CD14-positive monocyte (primary cell): ENCODE results near the gene OPTC. TPM values are rescaled to one million over a fixed set of nuclear protein-coding genes. Genes with fewer than 3 reads are reported as not detected.

Experiments
- DNase-seq, 3 donors: peaks; one replicate each; pipeline ENCODE4 v3.0.0-alpha.2; 2011 to 2022
- H2AFZ ChIP-seq: 2 replicates; pipeline ENCODE4 v1.6.0; 2012; ENCODE audit warnings: mild to moderate bottlenecking, low read depth, low read length, inconsistent platforms; ENCODE audit not compliant: insufficient read depth, poor library complexity, severe bottlenecking
- H3K27ac ChIP-seq, 2 donors: 1 replicate in 1 of 2; 2 replicates in 1 of 2; pipeline ENCODE4 v1.5.1; 2012 to 2013; ENCODE audit warnings: low read length in 2 of 2, control low read depth in 1 of 2, inconsistent platforms in 1 of 2, low read depth in 1 of 2, mild to moderate bottlenecking in 1 of 2
- H3K27me3 ChIP-seq, 2 donors: one replicate each; pipeline versions ENCODE4 v1.6.0 to v1.6.1; 2011 to 2013; ENCODE audit warnings: low read length in 2 of 2; ENCODE audit not compliant: control insufficient read depth in 2 of 2, insufficient read depth in 2 of 2
- H3K36me3 ChIP-seq, 2 donors: replicated peaks in 1 of 2; 1 replicate in 1 of 2; 2 replicates in 1 of 2; pipeline versions ENCODE4 v1.5.1 to v1.6.1; 2012 to 2013; ENCODE audit warnings: low read length in 2 of 2, control low read depth in 1 of 2, inconsistent platforms in 1 of 2, mild to moderate bottlenecking in 1 of 2; ENCODE audit not compliant: insufficient read depth in 2 of 2, control insufficient read depth in 1 of 2
- H3K4me1 ChIP-seq, 2 donors: 1 replicate in 1 of 2; 2 replicates in 1 of 2; pipeline versions ENCODE4 v1.5.1 to v1.6.1; 2012 to 2013; ENCODE audit warnings: low read length in 2 of 2, control low read depth in 1 of 2, inconsistent platforms in 1 of 2, mild to moderate bottlenecking in 1 of 2, moderate library complexity in 1 of 2; ENCODE audit not compliant: insufficient read depth in 2 of 2, control insufficient read depth in 1 of 2
- H3K4me2 ChIP-seq: replicated peaks from 2 replicates; pipeline ENCODE3; 2012; ENCODE audit warnings: low read length, moderate library complexity, mild to moderate bottlenecking; ENCODE audit not compliant: poor library complexity, severe bottlenecking; ENCODE audit errors: extremely low read depth
- H3K4me3 ChIP-seq, 3 experiments: fragments of 200-600 bp in 1 of 3; sonication (generic) in 1 of 3; replicated peaks in 1 of 3; 1 replicate in 2 of 3; 2 replicates in 1 of 3; pipeline ENCODE4 v1.5.1; 2011 to 2013; ENCODE audit warnings: low read length in 3 of 3, mild to moderate bottlenecking in 3 of 3, control low read depth in 2 of 3, low read depth in 2 of 3, inconsistent platforms in 1 of 3, moderate library complexity in 1 of 3
- H3K79me2 ChIP-seq: 2 replicates; pipeline ENCODE4 v1.6.0; 2012; ENCODE audit warnings: mild to moderate bottlenecking, control low read depth, inconsistent platforms, low read length, moderate library complexity; ENCODE audit not compliant: insufficient read depth
- H3K9ac ChIP-seq: 2 replicates; pipeline ENCODE4 v1.6.0; 2017; ENCODE audit warnings: low read length, mild to moderate bottlenecking; ENCODE audit not compliant: insufficient read depth, poor library complexity, severe bottlenecking
- H3K9me3 ChIP-seq, 2 donors: replicated peaks in 1 of 2; 1 replicate in 1 of 2; 2 replicates in 1 of 2; pipeline versions ENCODE4 v1.5.1 to v1.6.1; 2012 to 2013; ENCODE audit warnings: low read length in 2 of 2, control low read depth in 1 of 2; ENCODE audit not compliant: control insufficient read depth in 1 of 2, insufficient read depth in 1 of 2
- H4K20me1 ChIP-seq: 2 replicates; pipeline ENCODE4 v1.6.0; 2012; ENCODE audit warnings: mild to moderate bottlenecking, low read length, control low read depth, moderate library complexity; ENCODE audit not compliant: insufficient read depth
- H3K27ac Mint-ChIP-seq, 7 donors: one replicate each; pipeline ENCODE4 v1.8.0; 2020; ENCODE audit warnings: mild to moderate bottlenecking in 7 of 7, mixed read lengths in 7 of 7, moderate library complexity in 6 of 7, inconsistent platforms in 2 of 7
- H3K27me3 Mint-ChIP-seq, 3 donors: one replicate each; pipeline ENCODE4 v1.8.0; 2021 to 2022; ENCODE audit warnings: low read depth in 3 of 3, mild to moderate bottlenecking in 3 of 3, mixed read lengths in 3 of 3, moderate library complexity in 3 of 3, inconsistent platforms in 1 of 3
- H3K36me3 Mint-ChIP-seq, 2 donors: one replicate each; pipeline ENCODE4 v1.8.0; 2020; ENCODE audit warnings: mixed read lengths in 2 of 2, inconsistent platforms in 1 of 2, mild to moderate bottlenecking in 1 of 2
- H3K4me1 Mint-ChIP-seq: one replicate; pipeline ENCODE4 v1.8.0; 2020; ENCODE audit warnings: mild to moderate bottlenecking, mixed read lengths
- H3K4me3 Mint-ChIP-seq, 2 donors: one replicate each; pipeline ENCODE4 v1.8.0; 2020; ENCODE audit warnings: mild to moderate bottlenecking in 2 of 2, mixed read lengths in 2 of 2, moderate library complexity in 1 of 2
- H3K9me3 Mint-ChIP-seq, 7 donors: one replicate each; pipeline ENCODE4 v1.8.0; 2020 to 2022; ENCODE audit warnings: mixed read lengths in 7 of 7, mild to moderate bottlenecking in 6 of 7, moderate library complexity in 6 of 7, inconsistent platforms in 2 of 7
- CTCF ChIP-seq: fragments of 200-600 bp; IDR thresholded peaks from one replicate; pipeline ENCODE4 v1.8.0; 2022; ENCODE audit warnings: antibody characterized with exemption, mild to moderate bottlenecking
- WGBS: methylation state at CpG from one replicate; pipeline ENCODE4 v1.1.5; 2013; ENCODE audit warnings: missing lambda C conversion rate; ENCODE audit not compliant: insufficient coverage; 5-methylcytosine and 5-hydroxymethylcytosine counted together
- intact Hi-C, 2 donors: fragments of 100-400 bp; cut with micrococcal nuclease; formaldehyde crosslinking; loops; one replicate each; pipeline versions ENCODE4 v1.15.0 to v1.15.1; 2023
- polyA plus RNA-seq, 3 donors: library from polyadenylated mRNA; depleted of rRNA in 1 of 3; unstranded in 2 of 3; stranded (reverse) in 1 of 3; fragments of 300-500 nt in 2 of 3; fragments of >200 nt in 1 of 3; fragmentation: Illumina TruSeq in 2 of 3; gene quantifications; 1 replicate in 2 of 3; 2 replicates in 1 of 3; pipeline ENCODE4 v1.2.3, GENCODE V29; 2012 to 2021

OPTC gene
- polyA plus RNA-seq, 3 donors: not detected

GRCh38 chr1:203491664-203492063 is 2.3 kb upstream of the OPTC start:
- no peaks in the 10 kb centered on the region for H3K27me3 ChIP-seq
- no peak overlapping the region for H3K4me2 ChIP-seq
- no peaks in the 10 kb centered on the region for H3K36me3 ChIP-seq
- Mint-ChIP-seq H3K27ac (peak overlapping the region in 1 of 7 donors; percentile 2), H3K9me3 (no peaks in the 10 kb centered on the region), H3K4me3 (no peak overlapping the region), H3K27me3 (peaks cover 1 to 12% (median 5%) of the 10 kb centered on the region in 3 donors), H3K36me3 (no peaks in the 10 kb centered on the region), H3K4me1 (peaks cover 16% of the 10 kb centered on the region)
- H3K27ac ChIP-seq: no peak overlapping the region
- H3K9ac ChIP-seq: no peak overlapping the region
- H4K20me1 ChIP-seq: no peaks in the 10 kb centered on the region
- WGBS: 93% methylated on average over 1 of the region's 9 CpGs
- no peaks in the 10 kb centered on the region for H3K9me3 ChIP-seq
- no peak overlapping the region for H3K4me3 ChIP-seq
- H2AFZ ChIP-seq: no peak overlapping the region
- no peak for TF ChIP-seq CTCF
- peaks cover 15 to 20% of the 10 kb centered on the region in 2 donors for H3K4me1 ChIP-seq
- no peaks in the 10 kb centered on the region for H3K79me2 ChIP-seq
- DNase-seq: no peak
- intact Hi-C loops: no loop called here

DNA sequence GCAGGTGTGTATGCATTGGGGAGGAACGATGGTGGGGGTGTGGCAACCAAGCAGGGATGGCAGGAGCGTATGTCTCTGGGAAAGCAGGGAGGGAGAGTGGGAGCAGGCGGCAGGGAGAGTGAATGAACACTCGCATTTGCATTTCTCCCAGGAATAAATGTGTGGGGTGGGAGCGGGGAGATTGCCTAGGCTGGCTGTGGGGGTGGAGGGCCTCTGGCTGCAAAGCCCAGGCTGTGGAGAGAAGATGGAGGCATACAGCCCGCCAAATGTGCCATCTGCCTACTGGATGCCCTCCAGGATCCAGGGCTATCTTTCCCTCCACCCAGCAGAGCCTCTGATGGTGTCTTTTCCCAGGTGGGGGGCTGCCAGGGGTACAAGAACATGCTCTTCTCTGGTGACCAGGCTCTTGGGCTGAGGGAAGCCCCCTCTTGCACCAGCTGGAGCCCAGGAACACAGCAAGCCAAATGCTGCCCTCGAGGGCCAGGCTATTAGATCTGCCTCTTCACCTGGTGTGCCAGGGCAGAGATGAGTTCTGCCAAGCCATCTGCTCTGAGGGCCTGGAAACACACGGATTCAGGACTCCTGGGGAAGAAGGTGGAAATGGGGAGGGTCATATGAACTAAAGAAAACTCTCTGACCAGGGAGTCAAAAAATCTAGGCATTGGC is 1.7 kb upstream of the OPTC start:
- H3K79me2 ChIP-seq: no peaks in the 10 kb centered on the region
- no peak for DNase-seq
- Mint-ChIP-seq H3K9me3 (no peaks in the 10 kb centered on the region), H3K4me3 (no peak overlapping the region), H3K27me3 (peaks cover 1 to 10% (median 7%) of the 10 kb centered on the region in 3 donors), H3K4me1 (peaks cover 14% of the 10 kb centered on the region), H3K27ac (no peak overlapping the region), H3K36me3 (no peaks in the 10 kb centered on the region)
- no peak overlapping the region for H3K4me3 ChIP-seq
- no peak overlapping the region for H3K9ac ChIP-seq
- no peaks in the 10 kb centered on the region for H3K27me3 ChIP-seq
- no peak overlapping the region for H3K27ac ChIP-seq
- intact Hi-C loops: no loop called here
- TF ChIP-seq CTCF: no peak
- no peak overlapping the region for H3K4me2 ChIP-seq
- no peak overlapping the region for H2AFZ ChIP-seq
- peaks cover 14% of the 10 kb centered on the region in 2 donors for H3K4me1 ChIP-seq
- H3K9me3 ChIP-seq: no peaks in the 10 kb centered on the region
- 90% methylated on average over 6 of the region's 8 CpGs for WGBS
- no peaks in the 10 kb centered on the region for H3K36me3 ChIP-seq
- H4K20me1 ChIP-seq: no peaks in the 10 kb centered on the region
